SK-N-SH treated with all-trans-retinoic acid at 6 μM for 48 hours (cell line): ENCODE measurements around the gene DIAPH3.

Experiments
- BACH2 ChIP-seq: fragments of 250-450 bp; sonication (Bioruptor Pico); IDR thresholded peaks from 2 replicates; pipeline ENCODE4 v1.9.0; 2021; ENCODE audit warnings: mild to moderate bottlenecking, borderline replicate concordance
- CREB5 ChIP-seq: fragments of 250-450 bp; sonication (Bioruptor Pico); IDR thresholded peaks from 2 replicates; pipeline ENCODE4 v1.5.1; 2020; ENCODE audit warnings: low read depth, mild to moderate bottlenecking, moderate library complexity
- ISL1 ChIP-seq: fragments of 250-450 bp; sonication (Bioruptor Pico); IDR thresholded peaks from 2 replicates; pipeline ENCODE4 v2.1.2; 2022; ENCODE audit warnings: mild to moderate bottlenecking, moderate library complexity
- PATZ1 ChIP-seq: fragments of 250-450 bp; sonication (Bioruptor Pico); IDR thresholded peaks from 2 replicates; pipeline ENCODE4 v1.8.0; 2020; ENCODE audit warnings: mild to moderate bottlenecking, moderate library complexity, borderline replicate concordance
- PPARA ChIP-seq: fragments of 250-450 bp; sonication (Bioruptor Pico); IDR thresholded peaks from 2 replicates; pipeline ENCODE4 v1.5.0; 2020; ENCODE audit warnings: mild to moderate bottlenecking, borderline replicate concordance
- RARB ChIP-seq: fragments of 250-450 bp; sonication (Bioruptor Pico); IDR thresholded peaks from 2 replicates; pipeline ENCODE4 v1.8.0; 2021; ENCODE audit warnings: mild to moderate bottlenecking, moderate library complexity
- SNAI2 ChIP-seq: fragments of 250-450 bp; sonication (Bioruptor Pico); IDR thresholded peaks from 2 replicates; pipeline ENCODE4 v1.5.0; 2020; ENCODE audit warnings: mild to moderate bottlenecking, moderate library complexity
- TCF4 ChIP-seq: fragments of 250-450 bp; sonication (Bioruptor Pico); IDR thresholded peaks from 2 replicates; pipeline ENCODE4 v1.8.0; 2021; ENCODE audit warnings: mild to moderate bottlenecking, moderate library complexity, borderline replicate concordance
- TOX ChIP-seq: fragments of 250-450 bp; sonication (Bioruptor Pico); IDR thresholded peaks from 2 replicates; pipeline ENCODE4 v1.8.0; 2021; ENCODE audit warnings: mild to moderate bottlenecking, moderate library complexity, borderline replicate concordance
- TSHZ2 ChIP-seq: fragments of 250-450 bp; sonication (Bioruptor Pico); IDR thresholded peaks from 2 replicates; pipeline ENCODE4 v1.5.0; 2020; ENCODE audit warnings: mild to moderate bottlenecking, moderate library complexity
- ZC3H10 ChIP-seq: fragments of 250-450 bp; sonication (Bioruptor Pico); IDR thresholded peaks from 2 replicates; pipeline ENCODE4 v1.5.1; 2021; ENCODE audit warnings: mild to moderate bottlenecking, moderate library complexity
- ZFP3 ChIP-seq: fragments of 250-450 bp; sonication (Bioruptor Pico); IDR thresholded peaks from 2 replicates; pipeline ENCODE4 v1.5.0; 2020; ENCODE audit warnings: mild to moderate bottlenecking, moderate library complexity
- ZNF70 ChIP-seq: fragments of 450-650 bp; formaldehyde crosslinking; IDR thresholded peaks from 2 replicates; pipeline ENCODE4 v1.5.0; 2020; ENCODE audit warnings: mild to moderate bottlenecking, moderate library complexity
- ZNF8 ChIP-seq: fragments of 450-650 bp; formaldehyde crosslinking; IDR thresholded peaks from 2 replicates; pipeline ENCODE4 v1.5.0; 2020; ENCODE audit warnings: mild to moderate bottlenecking, moderate library complexity

GRCh38 chr13:60118696-60119400, 44.9 kb downstream of the DIAPH3 start:
- TF ChIP-seq SNAI2 (CRISPR knock-in tag), result no peak
- no peak for TF ChIP-seq PATZ1 (CRISPR knock-in tag)
- no peak for TF ChIP-seq ZFP3
- no peak for TF ChIP-seq RARB (CRISPR knock-in tag)
- TF ChIP-seq ZC3H10 (CRISPR knock-in tag), result no peak
- TF ChIP-seq TSHZ2 (CRISPR knock-in tag), result no peak
- no peak for TF ChIP-seq PPARA (CRISPR knock-in tag)
- no peak for TF ChIP-seq ISL1 (CRISPR knock-in tag)
- TF ChIP-seq BACH2 (CRISPR knock-in tag), result no peak
- TF ChIP-seq CREB5 (CRISPR knock-in tag), result no peak
- no peak for TF ChIP-seq TOX
- TF ChIP-seq ZNF8 (CRISPR knock-in tag), result no peak
- TF ChIP-seq ZNF70 (CRISPR knock-in tag), result no peak
- no peak for TF ChIP-seq TCF4 (CRISPR knock-in tag)
